ENCODE measurements around the gene MEGF11. TPM values are rescaled to one million over a fixed set of nuclear protein-coding genes. Genes with fewer than 3 reads are reported as not detected.

The MEGF11 gene
- total RNA-seq, 1 experiment from 2014 or later, result 0.09 TPM

GRCh38 chr15:66153549-66154415 lies 99.8 kb downstream of the MEGF11 start:
- ChIA-PET POLR2A (no interaction called here), CTCF (interaction anchor here (0.6 to 0.8 kb wide), 2 partner anchors 7 to 13 kb away, joined by 3 to 4 read pairs; no protein-coding TSS in a partner anchor)
- Mint-ChIP-seq H3K4me1 (ENCODE audit: insufficient read depth, unreplicated experiment) (no peaks in the 10 kb centered on the region), H3K27ac (ENCODE audit: low read depth, unreplicated experiment) (no peak overlapping the region), H3K4me3 (ENCODE audit: unreplicated experiment) (no peak overlapping the region), H3K27me3 (ENCODE audit: insufficient read depth, unreplicated experiment) (peaks cover 92% of the 10 kb centered on the region), H3K36me3 (ENCODE audit: insufficient read depth, unreplicated experiment) (no peaks in the 10 kb centered on the region), H3K9me3 (ENCODE audit: unreplicated experiment) (no peaks in the 10 kb centered on the region)
- intact Hi-C loops (cut with micrococcal nuclease), result no loop called here
- no TSS peak for BruUV-seq (replicated peaks)
- TF ChIP-seq CTCF (IDR thresholded peaks at IDR 0.05; ENCODE audit: unreplicated experiment), result no peak
- no peak for DNase-seq (ENCODE audit: unreplicated experiment)

- DNase-seq (ENCODE audit: unreplicated experiment), result no peak
- Mint-ChIP-seq H3K27ac (ENCODE audit: low read depth, unreplicated experiment) (no peak overlapping the region), H3K4me1 (ENCODE audit: insufficient read depth, unreplicated experiment) (no peaks in the 10 kb centered on the region), H3K27me3 (ENCODE audit: insufficient read depth, unreplicated experiment) (peaks cover 97% of the 10 kb centered on the region), H3K9me3 (ENCODE audit: unreplicated experiment) (no peaks in the 10 kb centered on the region), H3K4me3 (ENCODE audit: unreplicated experiment) (no peak overlapping the region), H3K36me3 (ENCODE audit: insufficient read depth, unreplicated experiment) (no peaks in the 10 kb centered on the region)
- ChIA-PET POLR2A (no interaction called here), CTCF (no interaction called here)
- no peak for TF ChIP-seq CTCF (IDR thresholded peaks at IDR 0.05; ENCODE audit: unreplicated experiment)
- BruUV-seq (replicated peaks), result no TSS peak
- intact Hi-C loops (cut with micrococcal nuclease), result no loop called here
Measured at GRCh38 chr15:66152650-66153049, 100.9 kb downstream of the MEGF11 start.

GRCh38 chr15:66151809-66152208 lies 101.7 kb downstream of the MEGF11 start:
- Mint-ChIP-seq H3K4me1 (ENCODE audit: insufficient read depth, unreplicated experiment) (no peaks in the 10 kb centered on the region), H3K27me3 (ENCODE audit: insufficient read depth, unreplicated experiment) (peaks cover 99% of the 10 kb centered on the region), H3K4me3 (ENCODE audit: unreplicated experiment) (no peak overlapping the region), H3K9me3 (ENCODE audit: unreplicated experiment) (no peaks in the 10 kb centered on the region), H3K36me3 (ENCODE audit: insufficient read depth, unreplicated experiment) (no peaks in the 10 kb centered on the region), H3K27ac (ENCODE audit: low read depth, unreplicated experiment) (no peak overlapping the region)
- CTCF ChIA-PET, result interaction anchor here (0.5 kb wide), 1 partner anchor 256 kb away, joined by 4 read pairs; no protein-coding TSS in a partner anchor
- intact Hi-C loops (cut with micrococcal nuclease), result no loop called here
- DNase-seq (ENCODE audit: unreplicated experiment), result no peak
- no peak for TF ChIP-seq CTCF (IDR thresholded peaks at IDR 0.05; ENCODE audit: unreplicated experiment)
- no TSS peak for BruUV-seq (replicated peaks)
- POLR2A ChIA-PET, result no interaction called here

- DNase-seq (ENCODE audit: unreplicated experiment), result no peak
- Mint-ChIP-seq H3K36me3 (ENCODE audit: insufficient read depth, unreplicated experiment) (no peaks in the 10 kb centered on the region), H3K4me1 (ENCODE audit: insufficient read depth, unreplicated experiment) (no peaks in the 10 kb centered on the region), H3K27me3 (ENCODE audit: insufficient read depth, unreplicated experiment) (peaks cover 99% of the 10 kb centered on the region), H3K27ac (ENCODE audit: low read depth, unreplicated experiment) (no peak overlapping the region), H3K4me3 (ENCODE audit: unreplicated experiment) (no peak overlapping the region), H3K9me3 (ENCODE audit: unreplicated experiment) (no peaks in the 10 kb centered on the region)
- no peak for TF ChIP-seq CTCF (IDR thresholded peaks at IDR 0.05; ENCODE audit: unreplicated experiment)
- CTCF ChIA-PET, result no interaction called here
- POLR2A ChIA-PET, result no interaction called here
- BruUV-seq (replicated peaks), result no TSS peak
- intact Hi-C loops (cut with micrococcal nuclease), result no loop called here
Measured at GRCh38 chr15:66149871-66150270, 103.7 kb downstream of the MEGF11 start.
